ENCODE measurements around the gene MSI1. TPM values are rescaled to one million over a fixed set of nuclear protein-coding genes. Genes with fewer than 3 reads are reported as not detected.

Gene MSI1
- total RNA-seq, 1 donor from 2014 or later = 3.6 TPM

GRCh38 chr12:120292661-120293531 lies 76.1 kb downstream of the MSI1 start, which contains the start of gene RNU4-1:
Gene RNU4-1 (minus strand): TSS chr12:120293237.
- no peak for TF ChIP-seq CTCF (IDR thresholded peaks at IDR 0.05; ENCODE audit: insufficient read depth, low read length, poor library complexity, severe bottlenecking)
- H3K27me3 ChIP-seq (ENCODE audit: control insufficient read depth, insufficient read depth, low read length) = no peaks in the 10 kb centered on the region
- peak within 1 kb of the TSS; percentile 34 for H3K4me3 ChIP-seq (ENCODE audit: low read depth, low read length)
- H3K36me3 ChIP-seq (ENCODE audit: control insufficient read depth, insufficient read depth, low read length) = no peaks in the 10 kb centered on the region
- peak; percentile 88 for DNase-seq (ENCODE audit: low read depth)

GRCh38 chr12:120292411-120292660 lies 76.6 kb downstream of the MSI1 start:
- Histone ChIP-seq H3K4me3 (ENCODE audit: low read depth, low read length) (peak overlapping the region; percentile 34), H3K27me3 (ENCODE audit: control insufficient read depth, insufficient read depth, low read length) (no peaks in the 10 kb centered on the region), H3K36me3 (ENCODE audit: control insufficient read depth, insufficient read depth, low read length) (no peaks in the 10 kb centered on the region)
- no peak for DNase-seq (ENCODE audit: low read depth)
- TF ChIP-seq CTCF (IDR thresholded peaks at IDR 0.05; ENCODE audit: insufficient read depth, low read length, poor library complexity, severe bottlenecking) = no peak

Other genes with a start within 250 kb of the MSI1 start
- 78.4 and 84.8 TPM in 2 replicates for gene GCN1, start 174.4 kb downstream of the MSI1 start, total RNA-seq
- 4,934 and 7,044 TPM in 2 replicates for gene RPLP0, start 168.1 kb downstream of the MSI1 start, total RNA-seq
- 88.1 and 94.3 TPM in 2 replicates for gene PXN, start 103.4 kb downstream of the MSI1 start, total RNA-seq
- under 0.01 TPM in 2 replicates for gene RNU4-2, start 77.3 kb downstream of the MSI1 start, total RNA-seq
- under 0.01 TPM in 1 of 2 replicates, not detected in the other for gene RNU4-1, start 75.9 kb downstream of the MSI1 start, total RNA-seq
- 0.29 and 2.3 TPM in 2 replicates for gene SIRT4, start 66.8 kb downstream of the MSI1 start, total RNA-seq
- gene PLA2G1B, start 41.4 kb downstream of the MSI1 start, total RNA-seq = not detected in 2 replicates
- gene COX6A1, start 68.9 kb upstream of the MSI1 start, total RNA-seq = 561 and 615 TPM in 2 replicates
- gene TRIAP1, start 77.2 kb upstream of the MSI1 start, total RNA-seq = 43.4 and 57.1 TPM in 2 replicates
- gene GATC, start 77.3 kb upstream of the MSI1 start, total RNA-seq = 22.5 and 25.7 TPM in 2 replicates
- gene SRSF9, start 100.6 kb upstream of the MSI1 start, total RNA-seq = 76.3 and 94.7 TPM in 2 replicates
- 380 and 381 TPM in 2 replicates for gene DYNLL1, start 126.9 kb upstream of the MSI1 start, total RNA-seq
- 29.2 and 30.6 TPM in 2 replicates for gene COQ5, start 160.0 kb upstream of the MSI1 start, total RNA-seq
- gene RNF10, start 165.2 kb upstream of the MSI1 start, total RNA-seq = 117 and 124 TPM in 2 replicates
- 34.0 and 47.8 TPM in 2 replicates for gene POP5, start 212.2 kb upstream of the MSI1 start, total RNA-seq